ENCODE results near the gene AUNIP. TPM values are rescaled to one million over a fixed set of nuclear protein-coding genes. Genes with fewer than 3 reads are reported as not detected.

Gene AUNIP
- total RNA-seq, 1 donor, result 3.5 TPM

DNA sequence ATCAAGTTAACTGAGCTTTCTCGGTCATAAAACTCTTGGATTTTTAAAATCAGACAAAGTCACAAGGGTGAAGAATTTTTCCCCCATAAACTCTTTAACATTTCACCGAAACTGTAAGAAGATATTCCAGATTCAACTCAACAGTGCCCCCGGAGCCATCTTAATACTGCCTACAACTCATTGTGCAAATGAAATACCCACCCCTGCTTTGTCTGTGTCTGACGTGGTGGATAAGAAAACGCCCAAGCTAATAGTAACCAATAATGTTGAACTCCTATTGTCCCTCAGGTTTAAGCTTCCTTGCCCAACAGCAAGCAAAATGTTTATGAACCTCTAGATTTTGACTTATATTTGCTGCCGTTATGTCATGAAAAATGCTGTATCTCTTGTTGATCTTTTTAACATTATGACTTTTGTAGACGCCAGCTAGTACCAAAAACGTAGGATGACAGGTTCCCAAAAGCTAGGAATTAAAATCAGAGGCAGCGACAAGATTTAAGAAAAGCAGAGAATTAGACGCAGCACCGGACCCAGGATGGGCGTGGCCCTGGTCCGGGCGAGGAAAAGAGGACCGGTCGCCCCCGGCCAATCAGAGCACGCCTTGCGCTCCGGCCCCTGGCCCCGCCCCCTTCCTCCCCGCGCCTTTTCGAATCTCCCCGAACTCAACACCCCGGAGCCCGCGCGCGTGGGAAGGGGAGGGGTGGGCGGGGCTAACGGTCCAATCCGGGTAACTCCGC lies 45.9 kb upstream of the AUNIP start:
- peak; percentile 87 for DNase-seq (ENCODE audit: low read depth)
- H3K4me3 ChIP-seq (ENCODE audit: low read depth, low read length), result peak overlapping the region; percentile 83
- TF ChIP-seq, protein P1, sequence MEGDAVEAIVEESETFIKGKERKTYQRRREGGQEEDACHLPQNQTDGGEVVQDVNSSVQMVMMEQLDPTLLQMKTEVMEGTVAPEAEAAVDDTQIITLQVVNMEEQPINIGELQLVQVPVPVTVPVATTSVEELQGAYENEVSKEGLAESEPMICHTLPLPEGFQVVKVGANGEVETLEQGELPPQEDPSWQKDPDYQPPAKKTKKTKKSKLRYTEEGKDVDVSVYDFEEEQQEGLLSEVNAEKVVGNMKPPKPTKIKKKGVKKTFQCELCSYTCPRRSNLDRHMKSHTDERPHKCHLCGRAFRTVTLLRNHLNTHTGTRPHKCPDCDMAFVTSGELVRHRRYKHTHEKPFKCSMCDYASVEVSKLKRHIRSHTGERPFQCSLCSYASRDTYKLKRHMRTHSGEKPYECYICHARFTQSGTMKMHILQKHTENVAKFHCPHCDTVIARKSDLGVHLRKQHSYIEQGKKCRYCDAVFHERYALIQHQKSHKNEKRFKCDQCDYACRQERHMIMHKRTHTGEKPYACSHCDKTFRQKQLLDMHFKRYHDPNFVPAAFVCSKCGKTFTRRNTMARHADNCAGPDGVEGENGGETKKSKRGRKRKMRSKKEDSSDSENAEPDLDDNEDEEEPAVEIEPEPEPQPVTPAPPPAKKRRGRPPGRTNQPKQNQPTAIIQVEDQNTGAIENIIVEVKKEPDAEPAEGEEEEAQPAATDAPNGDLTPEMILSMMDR (IDR thresholded peaks at IDR 0.05; ENCODE audit: insufficient read depth, low read depth, low read length), result peak; percentile 5

- DNase-seq (ENCODE audit: low read depth), result no peak
- TF ChIP-seq, protein P1 (IDR thresholded peaks at IDR 0.05; ENCODE audit: insufficient read depth, low read depth, low read length), result no peak
- peak overlapping the region; percentile 83 for H3K4me3 ChIP-seq (ENCODE audit: low read depth, low read length)
These were observed 44.7 kb upstream of the AUNIP start for GRCh38 chr1:25903986-25904385.

- DNase-seq (ENCODE audit: low read depth), result no peak
- TF ChIP-seq, protein P1 (IDR thresholded peaks at IDR 0.05; ENCODE audit: insufficient read depth, low read depth, low read length), result no peak
- H3K4me3 ChIP-seq (ENCODE audit: low read depth, low read length), result no peak overlapping the region
These were observed 43.2 kb upstream of the AUNIP start for GRCh38 chr1:25902462-25902861.

DNA sequence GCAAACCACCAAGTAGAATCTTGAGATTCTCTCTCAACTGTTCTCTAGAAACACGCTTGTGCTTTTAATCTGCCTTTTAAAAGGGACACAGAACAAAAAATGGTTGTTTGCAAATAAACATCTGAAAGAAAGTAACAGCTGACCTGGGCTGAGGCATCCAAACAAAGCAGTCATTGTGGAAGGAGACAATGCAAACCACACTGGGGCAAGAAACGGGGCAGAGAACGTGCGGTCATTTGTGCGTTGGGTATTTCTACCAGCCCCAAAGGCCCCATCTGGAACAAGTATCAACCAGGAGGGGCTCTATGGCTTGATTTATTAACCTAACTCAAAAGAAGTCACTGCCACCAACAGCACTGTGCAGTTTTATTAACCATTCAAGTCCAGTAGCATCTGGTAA lies 41.0 kb upstream of the AUNIP start:
- DNase-seq (ENCODE audit: low read depth), result no peak
- no peak overlapping the region for H3K4me3 ChIP-seq (ENCODE audit: low read depth, low read length)
- TF ChIP-seq, protein P1 (IDR thresholded peaks at IDR 0.05; ENCODE audit: insufficient read depth, low read depth, low read length), result no peak

DNA sequence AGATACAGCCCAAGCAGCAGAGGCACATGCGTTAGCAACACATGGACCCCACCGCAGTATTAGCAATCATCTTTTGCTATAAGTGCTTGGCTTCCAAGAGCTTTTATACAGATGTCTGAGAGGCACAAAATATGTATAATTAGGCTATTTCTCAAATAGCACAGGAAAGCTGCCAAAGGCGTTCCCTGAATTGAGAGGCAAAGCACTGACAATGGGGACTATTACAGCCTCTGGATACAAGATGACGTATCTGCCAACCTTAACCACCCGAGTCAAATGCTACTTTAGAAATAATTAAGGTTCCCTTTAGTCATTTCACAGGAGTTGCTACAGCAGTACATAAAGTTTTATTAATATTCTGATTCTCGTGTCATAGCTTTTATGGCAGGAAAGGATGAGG lies 40.5 kb upstream of the AUNIP start:
- DNase-seq (ENCODE audit: low read depth), result no peak
- no peak overlapping the region for H3K4me3 ChIP-seq (ENCODE audit: low read depth, low read length)
- TF ChIP-seq, protein P1 (IDR thresholded peaks at IDR 0.05; ENCODE audit: insufficient read depth, low read depth, low read length), result no peak

DNA sequence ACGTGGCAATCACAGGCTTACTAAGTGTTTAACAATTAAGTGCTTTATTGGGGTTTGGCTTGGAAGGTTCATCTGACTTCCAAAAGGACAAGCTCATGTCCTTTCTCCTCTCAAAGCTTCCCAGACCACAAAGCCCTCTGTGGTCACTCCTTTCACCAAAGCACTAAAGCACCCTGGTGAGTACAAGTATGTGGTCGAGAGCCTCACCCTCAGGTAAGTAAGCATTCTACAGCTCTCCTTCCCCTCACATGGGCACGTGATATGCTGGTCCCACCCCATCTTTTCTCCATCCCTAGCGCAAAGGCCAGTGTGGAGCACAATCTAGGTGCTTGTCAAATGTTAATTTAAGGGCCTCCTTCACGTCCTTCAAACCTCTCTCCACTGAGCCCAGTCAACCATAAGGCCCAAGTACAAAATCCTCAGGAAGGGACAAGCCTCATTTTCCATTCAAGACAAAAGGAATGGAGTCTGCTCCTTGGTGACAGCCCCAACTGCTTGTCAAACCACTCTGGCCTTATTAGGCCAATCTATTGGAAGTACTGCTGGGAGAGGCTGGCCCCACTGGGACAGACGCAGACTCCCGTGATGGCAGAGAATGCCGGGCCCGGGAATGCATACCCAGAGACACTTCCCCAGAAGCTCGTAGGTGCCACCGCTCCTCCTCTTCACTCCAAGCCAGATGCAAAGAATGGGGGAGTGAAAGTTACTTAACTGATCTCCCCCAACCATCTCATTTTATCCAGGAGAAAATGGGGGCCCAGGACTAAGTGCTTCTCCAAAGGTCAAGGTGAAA lies 39.2 kb upstream of the AUNIP start:
- TF ChIP-seq, protein P1 (IDR thresholded peaks at IDR 0.05; ENCODE audit: insufficient read depth, low read depth, low read length), result no peak
- DNase-seq (ENCODE audit: low read depth), result no peak

More for the DNA sequence above, 39.2 kb upstream of the AUNIP start:
- no peak overlapping the region for H3K4me3 ChIP-seq (ENCODE audit: low read depth, low read length)
